ENCODE results near the gene MARCHF3. TPM values are rescaled to one million over a fixed set of nuclear protein-coding genes. Genes with fewer than 3 reads are reported as not detected.
"Not testable (repeated sequence)": the region's sequence is repeated elsewhere in the genome, so short reads cannot be mapped to it uniquely, and the experiment has no call there.

The MARCHF3 gene
- polyA plus RNA-seq, 1 donor from 2014 or later, result 3.9 TPM

- TF ChIP-seq RAD21 (conservative IDR thresholded peaks at IDR 0.05) (no peak), MXI1 (conservative IDR thresholded peaks at IDR 0.05; ENCODE audit: poor library complexity, severe bottlenecking) (no peak), CTCF (IDR thresholded peaks at IDR 0.05; ENCODE audit: poor library complexity, severe bottlenecking) (no peak), TAF1 (IDR thresholded peaks at IDR 0.05; ENCODE audit: low read depth) (no peak), EZH2 (IDR thresholded peaks at IDR 0.05; ENCODE audit: borderline replicate concordance, insufficient read depth, low read length, poor library complexity, severe bottlenecking) (no peak), REST (IDR thresholded peaks at IDR 0.05; ENCODE audit: borderline replicate concordance) (no peak), SMC3 (conservative IDR thresholded peaks at IDR 0.05; ENCODE audit: poor library complexity) (no peak), EP300 (conservative IDR thresholded peaks at IDR 0.05; ENCODE audit: poor library complexity, severe bottlenecking) (no peak), POLR2AphosphoS5 (IDR thresholded peaks at IDR 0.05) (no peak)
- H3K9ac ChIP-seq (ENCODE audit: low read length), result no peak overlapping the region
- H3K27ac ChIP-seq (ENCODE audit: low read length), result no peak overlapping the region
- H3K27me3 ChIP-seq (ENCODE audit: insufficient read depth, low read depth, low read length), result no peaks in the 10 kb centered on the region
- no peaks in the 10 kb centered on the region for H3K9me3 ChIP-seq (ENCODE audit: low read length)
- H3K9me2 ChIP-seq (ENCODE audit: insufficient read depth, low read length), result no peaks in the 10 kb centered on the region
- H3F3A ChIP-seq (ENCODE audit: insufficient read depth, low read length, poor library complexity, severe bottlenecking), result no peaks in the 10 kb centered on the region
- H3K4me3 ChIP-seq (ENCODE audit: low read length), result no peak overlapping the region
- H3K79me2 ChIP-seq (replicated peaks; ENCODE audit: insufficient read depth, low read length), result no peaks in the 10 kb centered on the region
- no peaks in the 10 kb centered on the region for H4K20me1 ChIP-seq (ENCODE audit: insufficient read depth)
- no peak overlapping the region for H3K4me2 ChIP-seq (ENCODE audit: low read length)
- no peak overlapping the region for H2AFZ ChIP-seq (ENCODE audit: low read depth, low read length)
- H3K36me3 ChIP-seq (ENCODE audit: insufficient read depth, low read length), result no peaks in the 10 kb centered on the region
Measured at GRCh38 chr5:126909856-126910255, 120.5 kb downstream of the MARCHF3 start.

- not testable (repeated sequence) for H4K20me1 ChIP-seq (ENCODE audit: insufficient read depth); H3K9me2 ChIP-seq (ENCODE audit: insufficient read depth, low read length); H3K9me3 ChIP-seq (ENCODE audit: low read length); H3K36me3 ChIP-seq (ENCODE audit: insufficient read depth, low read length); H2AFZ ChIP-seq (ENCODE audit: low read depth, low read length); H3F3A ChIP-seq (ENCODE audit: insufficient read depth, low read length, poor library complexity, severe bottlenecking); H3K9ac ChIP-seq (ENCODE audit: low read length); H3K4me3 ChIP-seq (ENCODE audit: low read length); H3K79me2 ChIP-seq (replicated peaks; ENCODE audit: insufficient read depth, low read length); H3K27ac ChIP-seq (ENCODE audit: low read length); H3K4me2 ChIP-seq (ENCODE audit: low read length); H3K27me3 ChIP-seq (ENCODE audit: insufficient read depth, low read depth, low read length)
Measured at GRCh38 chr5:126904407-126904806, 126.0 kb downstream of the MARCHF3 start.

GRCh38 chr5:126900796-126901195 is 129.6 kb downstream of the MARCHF3 start:
- Histone ChIP-seq H3K9me2 (ENCODE audit: insufficient read depth, low read length) (no peaks in the 10 kb centered on the region), H2AFZ (ENCODE audit: low read depth, low read length) (no peak overlapping the region), H3K27me3 (ENCODE audit: insufficient read depth, low read depth, low read length) (no peaks in the 10 kb centered on the region), H3K79me2 (replicated peaks; ENCODE audit: insufficient read depth, low read length) (no peaks in the 10 kb centered on the region), H3F3A (ENCODE audit: insufficient read depth, low read length, poor library complexity, severe bottlenecking) (no peaks in the 10 kb centered on the region), H3K4me3 (ENCODE audit: low read length) (no peak overlapping the region), H3K36me3 (ENCODE audit: insufficient read depth, low read length) (no peaks in the 10 kb centered on the region), H3K4me2 (ENCODE audit: low read length) (no peak overlapping the region), H3K27ac (ENCODE audit: low read length) (no peak overlapping the region), H4K20me1 (ENCODE audit: insufficient read depth) (no peaks in the 10 kb centered on the region), H3K9me3 (ENCODE audit: low read length) (no peaks in the 10 kb centered on the region), H3K9ac (ENCODE audit: low read length) (no peak overlapping the region)
- TF ChIP-seq SMC3 (conservative IDR thresholded peaks at IDR 0.05; ENCODE audit: poor library complexity) (no peak), RAD21 (conservative IDR thresholded peaks at IDR 0.05) (no peak), CTCF (IDR thresholded peaks at IDR 0.05; ENCODE audit: poor library complexity, severe bottlenecking) (no peak), TAF1 (IDR thresholded peaks at IDR 0.05; ENCODE audit: low read depth) (no peak), MXI1 (conservative IDR thresholded peaks at IDR 0.05; ENCODE audit: poor library complexity, severe bottlenecking) (no peak), EP300 (conservative IDR thresholded peaks at IDR 0.05; ENCODE audit: poor library complexity, severe bottlenecking) (no peak), REST (IDR thresholded peaks at IDR 0.05; ENCODE audit: borderline replicate concordance) (no peak), EZH2 (IDR thresholded peaks at IDR 0.05; ENCODE audit: borderline replicate concordance, insufficient read depth, low read length, poor library complexity, severe bottlenecking) (no peak), POLR2AphosphoS5 (IDR thresholded peaks at IDR 0.05) (no peak)

All from neural cell (in vitro differentiated cells).